Endometrium (tissue), 2 donors: ENCODE data around the gene WDR35.
"Not testable (repeated sequence)": the region's sequence is repeated elsewhere in the genome, so short reads cannot be mapped to it uniquely, and the experiment has no call there.

Experiments used
- FAIRE-seq: peaks from 2 replicates; lab custom pipeline; 2012; peaks lifted over from hg19 to GRCh38; lab: Jason Lieb, UNC
- donor health status: control.
- donor health status: control.

WDR35 gene

GRCh38 chr2:19893520-19894133 lies 96.3 kb downstream of the WDR35 start:
- no peak for FAIRE-seq

GRCh38 chr2:19891971-19892370 lies 97.9 kb downstream of the WDR35 start:
- not testable (repeated sequence) for FAIRE-seq

DNA sequence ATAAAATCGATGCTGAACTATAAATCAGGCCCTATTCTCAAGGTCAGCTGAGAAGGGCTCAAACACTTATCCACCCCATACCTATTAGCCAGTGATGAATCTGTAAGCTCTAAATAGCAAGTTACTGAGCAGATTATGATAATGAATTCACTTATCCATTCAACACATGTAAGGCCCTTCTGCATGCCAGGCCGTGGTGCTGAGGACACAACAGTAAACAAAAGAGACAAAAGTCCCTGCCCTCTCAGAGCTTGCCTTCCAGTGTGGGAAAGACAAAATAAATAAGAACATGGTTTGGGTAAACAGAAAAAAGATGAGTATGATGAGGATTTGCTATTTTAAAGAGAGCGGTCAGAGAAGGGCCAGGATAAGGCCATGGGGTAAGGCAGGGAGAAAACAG lies 99.8 kb downstream of the WDR35 start:
- no peak for FAIRE-seq

GRCh38 chr2:19888831-19889230 lies 101.1 kb downstream of the WDR35 start:
- FAIRE-seq, result no peak

GRCh38 chr2:19887510-19887909 lies 102.4 kb downstream of the WDR35 start:
- no peak for FAIRE-seq

- FAIRE-seq, result no peak
Measured at GRCh38 chr2:19886261-19886660, 103.6 kb downstream of the WDR35 start.

- FAIRE-seq, result no peak
Measured at GRCh38 chr2:19885791-19886190, 104.1 kb downstream of the WDR35 start.

DNA sequence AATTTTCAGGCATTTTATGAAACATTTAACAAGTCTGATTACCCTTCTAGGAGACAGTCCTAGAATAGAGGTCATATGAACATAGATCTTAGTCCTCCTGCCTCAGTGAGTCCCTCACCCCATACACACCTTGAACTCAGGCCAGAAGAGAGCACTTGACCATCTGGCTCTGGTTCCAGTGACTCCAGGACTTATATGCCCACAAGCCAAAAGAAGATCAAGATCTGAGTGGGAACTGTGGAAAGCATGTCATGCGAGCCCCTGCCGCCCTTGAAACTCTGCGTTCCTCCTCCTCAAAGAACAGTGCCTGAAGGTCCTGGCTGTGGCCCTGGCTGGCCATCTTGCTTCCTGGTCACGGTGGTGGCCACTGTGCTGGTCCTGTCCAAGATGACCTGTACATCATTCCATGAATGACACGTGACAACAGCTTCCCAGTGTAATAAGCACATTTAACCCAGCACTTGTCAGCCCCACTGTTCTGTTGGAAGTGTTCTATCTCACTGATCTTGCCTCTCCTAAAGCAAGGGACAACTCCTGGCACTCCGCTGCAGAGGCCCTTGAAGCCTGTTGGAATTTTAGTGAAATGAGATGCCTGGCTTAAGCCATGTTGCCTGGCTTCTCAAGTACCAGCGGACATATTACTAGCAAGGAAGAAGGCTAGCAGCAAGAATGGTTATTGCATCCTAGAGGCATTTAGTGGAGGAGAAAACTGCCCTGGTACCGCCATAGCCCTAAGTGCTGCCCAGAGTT lies 105.8 kb downstream of the WDR35 start:
- no peak for FAIRE-seq

DNA sequence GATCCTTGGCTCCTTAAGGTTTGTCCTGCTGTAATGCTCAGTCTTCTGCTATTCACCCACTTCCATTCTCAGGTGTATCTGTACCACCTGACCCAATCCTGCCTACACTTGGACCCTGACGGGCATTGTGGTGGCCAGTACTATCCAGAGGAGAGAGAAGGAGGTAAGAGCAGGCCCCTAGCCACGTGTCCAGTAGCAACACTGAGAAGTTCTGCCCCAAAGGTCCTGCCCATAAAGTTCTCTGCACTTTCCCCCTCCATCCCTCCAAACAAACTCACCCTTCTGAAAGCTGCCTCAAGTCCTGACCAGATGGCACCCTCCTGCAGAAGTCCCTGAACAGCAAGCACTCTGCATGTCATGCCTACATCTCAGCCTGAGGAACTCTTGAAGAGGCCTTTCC lies 106.4 kb downstream of the WDR35 start:
- FAIRE-seq, result no peak

DNA sequence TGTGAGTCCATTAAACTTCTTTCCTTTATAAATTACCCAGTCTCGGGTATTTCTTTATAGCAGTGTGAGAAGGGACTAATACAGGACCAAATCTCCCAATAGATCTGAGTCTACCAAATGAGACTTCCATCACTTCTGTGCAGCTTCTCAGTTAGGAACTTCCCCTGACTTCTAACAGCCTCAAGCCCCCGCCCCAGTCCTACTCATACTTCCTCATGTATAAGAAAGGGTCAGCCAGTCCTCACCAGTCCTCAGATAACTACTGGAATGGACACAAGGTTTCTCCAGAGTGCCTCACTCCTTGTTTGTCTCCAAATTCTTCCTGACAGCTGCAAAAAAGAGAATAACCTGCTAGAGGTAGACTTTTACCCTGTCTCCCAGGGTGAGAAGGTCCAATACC lies 107.6 kb downstream of the WDR35 start:
- FAIRE-seq, result no peak

DNA sequence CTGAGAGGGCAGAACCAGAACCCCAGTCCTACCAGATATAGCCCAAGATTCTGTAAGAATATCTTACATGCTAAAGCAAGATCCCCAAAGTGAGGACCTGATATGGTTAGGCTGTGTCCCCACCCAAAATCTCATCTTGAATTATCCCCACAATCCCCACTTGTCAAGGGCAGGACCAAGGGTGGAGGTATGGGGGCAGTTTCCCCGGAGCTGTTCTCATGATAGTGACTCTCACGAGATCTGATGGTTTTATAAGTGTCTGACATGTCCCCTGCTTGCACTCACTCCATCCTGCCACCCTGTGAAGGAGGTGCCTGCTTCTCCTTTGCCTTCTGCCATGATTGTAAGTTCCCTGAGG lies 108.0 kb downstream of the WDR35 start:
- FAIRE-seq, result no peak

GRCh38 chr2:19881221-19881907 lies 108.5 kb downstream of the WDR35 start:
- FAIRE-seq, result no peak

- not testable (repeated sequence) for FAIRE-seq
Measured at GRCh38 chr2:19880191-19880590, 109.7 kb downstream of the WDR35 start.

GRCh38 chr2:19879120-19879519 lies 110.8 kb downstream of the WDR35 start:
- no peak for FAIRE-seq

GRCh38 chr2:19878268-19879046 lies 111.4 kb downstream of the WDR35 start:
- no peak for FAIRE-seq

DNA sequence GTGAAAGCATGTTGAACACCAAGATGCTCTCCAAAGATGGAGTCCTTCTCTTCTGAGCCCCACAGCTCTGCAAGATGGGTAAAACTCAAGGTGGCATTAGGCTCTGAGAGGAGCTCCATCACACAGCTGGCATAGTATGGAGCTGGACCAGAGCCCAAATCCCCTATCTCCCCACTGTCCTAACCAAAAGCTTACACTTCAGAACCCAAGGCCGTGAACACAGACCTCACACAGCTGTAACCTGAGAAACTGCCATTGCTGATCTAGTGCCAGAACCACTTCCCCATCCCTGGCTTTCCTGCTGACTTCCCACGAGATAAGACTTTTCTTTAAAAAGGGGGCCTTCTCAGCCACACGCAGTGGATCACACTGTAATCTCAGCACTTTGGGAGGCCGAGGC lies 113.2 kb downstream of the WDR35 start:
- FAIRE-seq, result no peak

DNA sequence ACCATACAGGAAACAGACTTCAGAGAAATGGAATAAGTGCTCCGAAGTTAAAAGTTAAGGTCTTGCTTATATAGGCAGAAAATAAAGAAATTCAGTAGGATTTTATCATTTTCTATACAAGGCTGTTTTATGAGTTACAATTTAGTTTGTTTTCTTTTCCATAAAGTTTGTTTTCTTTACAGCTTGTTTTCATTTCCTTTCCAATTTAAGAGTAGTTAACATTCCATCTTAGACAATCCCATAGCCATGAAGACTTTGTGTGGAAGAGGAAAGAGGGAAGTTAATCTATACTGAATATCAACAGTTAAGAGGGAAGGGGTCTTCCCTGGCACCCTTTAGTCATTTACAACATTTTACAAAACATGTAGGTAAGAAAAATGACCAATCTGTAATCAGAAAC lies 114.6 kb downstream of the WDR35 start:
- no peak for FAIRE-seq

GRCh38 chr2:19874726-19875125 lies 115.2 kb downstream of the WDR35 start:
- no peak for FAIRE-seq

DNA sequence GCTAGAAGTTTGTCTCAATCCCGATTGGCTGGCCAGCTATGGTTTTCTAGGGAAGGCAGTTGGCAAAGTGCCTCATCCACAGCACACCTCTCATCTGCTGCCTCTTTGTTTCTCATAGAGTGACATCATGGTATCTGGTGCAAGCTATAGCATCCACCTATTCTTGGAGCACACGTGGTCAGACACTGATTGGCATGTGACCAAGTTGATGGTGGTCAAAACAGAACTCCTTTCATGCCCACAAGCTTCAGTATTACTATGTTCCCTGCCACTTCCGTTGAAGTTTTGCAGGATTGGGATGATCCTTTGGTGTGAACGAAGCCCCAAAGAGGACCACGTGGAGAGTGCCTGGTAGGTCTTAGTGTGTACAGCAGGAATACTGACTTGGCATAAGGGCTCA lies 116.9 kb downstream of the WDR35 start:
- no peak for FAIRE-seq

DNA sequence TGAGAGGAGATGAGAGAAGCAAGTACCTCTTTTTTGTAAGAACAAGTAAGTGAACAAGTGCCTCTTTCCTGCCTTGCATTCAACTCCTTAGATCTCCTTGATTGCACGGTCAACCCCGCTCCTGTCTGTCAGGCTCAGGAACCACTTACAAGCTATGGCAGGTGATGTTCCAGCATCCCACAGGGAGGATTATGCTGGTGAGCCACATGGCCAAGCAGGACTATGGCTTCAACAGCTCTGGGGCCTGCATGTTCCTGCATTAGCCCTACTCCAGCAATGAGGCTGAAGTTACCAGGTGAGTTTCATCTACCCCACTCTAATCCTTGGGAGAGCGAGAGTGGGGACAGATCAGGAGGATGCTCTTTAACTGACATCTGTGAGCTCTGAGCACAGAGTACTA lies 117.6 kb downstream of the WDR35 start:
- FAIRE-seq, result no peak

GRCh38 chr2:19871836-19872235 lies 118.1 kb downstream of the WDR35 start:
- FAIRE-seq, result no peak

- FAIRE-seq, result no peak
Measured at GRCh38 chr2:19870792-19871191, 119.1 kb downstream of the WDR35 start.
